GM21381 (cell line): ENCODE data around the gene NUDT8.
"Not testable (repeated sequence)": the region's sequence is repeated elsewhere in the genome, so short reads cannot be mapped to it uniquely, and the experiment has no call there.

ENCODE experiments used
- ATAC-seq: cut with Tn5 transposase; IDR thresholded peaks from one replicate; pipeline ENCODE4 v1.9.1; 2021; ENCODE audit warnings: mild to moderate bottlenecking, moderate library complexity; ENCODE audit not compliant: unreplicated experiment

Gene NUDT8

GRCh38 chr11:67613960-67614715 is 15.6 kb downstream of the NUDT8 start:
- peak; percentile 70 for ATAC-seq

DNA sequence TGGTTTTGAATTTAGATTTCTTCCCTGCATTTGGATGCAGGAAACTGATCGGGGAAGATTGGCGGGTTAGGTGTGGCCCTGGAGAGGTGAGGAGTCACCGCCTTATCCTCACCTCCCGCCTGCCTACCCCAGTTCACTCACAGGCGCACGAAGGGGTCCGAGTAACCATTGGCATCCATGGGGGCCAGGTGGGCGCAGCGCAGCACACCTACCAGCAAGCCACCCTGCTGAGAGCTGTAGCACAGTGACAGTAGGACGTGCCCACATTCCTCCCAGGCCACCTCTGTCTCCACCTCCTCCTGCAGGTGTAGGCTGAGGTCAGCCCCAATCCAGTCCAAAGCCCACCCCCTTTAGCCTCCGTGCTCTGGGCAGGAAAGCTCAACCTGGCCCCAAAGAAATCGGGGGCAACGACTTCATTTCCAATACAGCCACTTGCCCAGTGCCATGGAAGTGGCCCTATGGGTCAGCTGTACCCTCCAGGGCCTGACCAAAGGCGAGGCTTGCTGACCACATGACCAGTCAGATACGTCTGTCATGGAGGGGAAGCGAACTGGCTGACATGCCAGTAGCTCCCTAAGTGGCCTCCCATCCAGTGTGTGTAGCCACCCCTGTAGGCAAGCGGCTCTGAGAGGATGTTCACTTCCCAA is 16.3 kb downstream of the NUDT8 start:
- no peak for ATAC-seq

- ATAC-seq, result no peak
Observed at GRCh38 chr11:67612751-67613150, 17.0 kb downstream of the NUDT8 start.

GRCh38 chr11:67611704-67612587 is 17.8 kb downstream of the NUDT8 start:
- ATAC-seq, result no peak

- no peak for ATAC-seq
Observed at GRCh38 chr11:67611165-67611564, 18.6 kb downstream of the NUDT8 start.

DNA sequence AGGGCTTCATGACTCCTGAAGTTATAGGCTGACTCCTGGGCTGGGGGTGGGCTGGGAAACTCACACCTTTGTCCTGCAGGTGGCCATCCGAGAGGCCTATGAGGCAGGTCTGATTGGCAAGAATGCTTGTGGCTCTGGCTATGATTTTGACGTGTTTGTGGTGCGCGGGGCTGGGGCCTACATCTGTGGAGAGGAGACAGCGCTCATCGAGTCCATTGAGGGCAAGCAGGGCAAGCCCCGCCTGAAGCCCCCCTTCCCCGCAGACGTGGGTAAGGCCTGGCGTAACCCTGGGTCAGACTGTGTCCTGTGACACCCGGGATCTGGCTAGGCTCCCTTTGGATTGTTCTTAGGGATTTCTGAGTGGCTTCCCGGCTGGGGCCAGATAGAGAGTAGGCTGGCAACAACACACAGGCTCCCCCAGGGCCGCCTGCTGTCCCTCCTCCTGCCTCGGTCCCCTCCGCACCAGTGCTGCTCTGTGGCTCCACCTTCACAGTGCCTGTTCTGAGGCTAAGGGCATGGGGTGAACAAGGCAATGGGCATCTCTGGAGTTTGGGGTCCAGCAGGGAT is 19.4 kb downstream of the NUDT8 start:
- ATAC-seq, result no peak

DNA sequence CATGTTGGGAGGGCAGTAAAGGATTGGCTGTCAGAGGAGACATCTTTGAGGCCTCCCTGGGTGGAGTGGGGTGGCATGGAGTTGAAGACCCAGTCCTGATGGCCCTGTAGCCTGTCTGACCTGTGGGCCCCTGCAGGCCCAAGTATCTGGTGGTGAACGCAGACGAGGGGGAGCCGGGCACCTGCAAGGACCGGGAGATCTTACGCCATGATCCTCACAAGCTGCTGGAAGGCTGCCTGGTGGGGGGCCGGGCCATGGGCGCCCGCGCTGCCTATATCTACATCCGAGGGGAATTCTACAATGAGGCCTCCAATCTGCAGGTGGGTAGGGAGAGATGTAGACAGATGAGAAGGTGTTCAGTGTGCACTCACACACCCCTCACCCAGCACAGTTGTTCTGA is 20.4 kb downstream of the NUDT8 start:
- ATAC-seq, result no peak

DNA sequence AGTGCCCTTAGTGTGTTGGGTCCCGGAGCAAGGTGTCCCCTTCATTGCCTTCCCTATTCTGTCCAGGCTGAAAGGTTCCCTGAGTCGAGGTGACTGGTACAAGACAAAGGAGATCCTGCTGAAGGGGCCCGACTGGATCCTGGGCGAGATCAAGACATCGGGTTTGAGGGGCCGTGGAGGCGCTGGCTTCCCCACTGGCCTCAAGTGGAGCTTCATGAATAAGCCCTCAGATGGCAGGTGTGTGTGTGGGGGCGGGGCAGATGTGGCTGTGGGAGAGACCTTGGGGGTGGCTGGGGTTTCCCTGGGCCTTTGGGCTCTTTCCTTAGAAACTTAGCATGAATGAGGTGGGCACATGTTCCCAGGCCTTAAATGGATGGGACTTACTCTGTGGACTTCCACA is 21.3 kb downstream of the NUDT8 start:
- ATAC-seq, result no peak

- no peak for ATAC-seq
Observed at GRCh38 chr11:67607507-67607906, 22.2 kb downstream of the NUDT8 start.

GRCh38 chr11:67606492-67607295 is 23.0 kb downstream of the NUDT8 start, which contains the start of gene NDUFV1:
Gene NDUFV1 (plus strand): TSS chr11:67606936. CDS start chr11:67607005, 69 bp downstream.
- peak; percentile 94 for ATAC-seq

- no peak for ATAC-seq
Observed at GRCh38 chr11:67606093-67606491, 23.6 kb downstream of the NUDT8 start.

DNA sequence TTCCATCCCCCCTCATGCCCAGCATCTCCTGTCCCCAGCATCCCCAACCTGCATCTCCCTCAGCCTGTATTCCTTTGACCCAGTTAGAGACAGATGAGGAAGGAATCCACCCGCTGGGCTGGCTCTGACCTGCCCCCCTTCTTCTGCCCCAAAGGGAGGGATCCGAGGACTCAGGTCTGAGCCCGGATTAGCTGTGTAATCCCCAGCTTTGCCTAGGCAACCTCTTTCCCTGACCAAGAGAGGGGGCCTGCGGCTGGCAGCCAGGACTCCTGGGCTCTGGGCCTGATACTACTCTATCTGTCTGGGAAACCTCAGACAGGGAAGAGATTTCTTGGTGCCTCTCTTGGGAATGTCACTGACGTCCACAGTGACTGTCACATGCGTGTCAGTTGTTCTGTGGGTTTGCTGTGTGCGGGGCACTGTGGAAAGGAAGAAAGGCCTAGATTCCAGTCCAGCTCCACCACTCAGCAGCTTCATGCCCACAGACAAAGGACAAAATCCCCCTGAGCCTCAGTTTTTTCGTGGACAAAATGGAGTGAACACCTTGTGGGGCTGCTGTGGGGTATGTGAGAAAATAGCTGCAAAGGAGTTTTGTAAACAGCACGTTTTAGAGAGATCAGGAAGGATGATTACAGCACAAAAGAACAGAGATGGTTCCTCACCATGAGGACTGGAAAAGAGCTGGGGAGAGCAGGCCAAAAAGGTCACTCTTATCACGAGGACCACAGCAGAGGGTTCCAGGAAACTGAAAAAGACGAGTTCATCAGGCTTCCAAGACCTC is 24.3 kb downstream of the NUDT8 start:
- ATAC-seq, result no peak

- ATAC-seq, result no peak
Observed at GRCh38 chr11:67604815-67605214, 24.9 kb downstream of the NUDT8 start.

GRCh38 chr11:67604119-67604518 is 25.6 kb downstream of the NUDT8 start:
- ATAC-seq, result not testable (repeated sequence)

GRCh38 chr11:67601098-67601497 is 28.6 kb downstream of the NUDT8 start:
- ATAC-seq, result no peak

DNA sequence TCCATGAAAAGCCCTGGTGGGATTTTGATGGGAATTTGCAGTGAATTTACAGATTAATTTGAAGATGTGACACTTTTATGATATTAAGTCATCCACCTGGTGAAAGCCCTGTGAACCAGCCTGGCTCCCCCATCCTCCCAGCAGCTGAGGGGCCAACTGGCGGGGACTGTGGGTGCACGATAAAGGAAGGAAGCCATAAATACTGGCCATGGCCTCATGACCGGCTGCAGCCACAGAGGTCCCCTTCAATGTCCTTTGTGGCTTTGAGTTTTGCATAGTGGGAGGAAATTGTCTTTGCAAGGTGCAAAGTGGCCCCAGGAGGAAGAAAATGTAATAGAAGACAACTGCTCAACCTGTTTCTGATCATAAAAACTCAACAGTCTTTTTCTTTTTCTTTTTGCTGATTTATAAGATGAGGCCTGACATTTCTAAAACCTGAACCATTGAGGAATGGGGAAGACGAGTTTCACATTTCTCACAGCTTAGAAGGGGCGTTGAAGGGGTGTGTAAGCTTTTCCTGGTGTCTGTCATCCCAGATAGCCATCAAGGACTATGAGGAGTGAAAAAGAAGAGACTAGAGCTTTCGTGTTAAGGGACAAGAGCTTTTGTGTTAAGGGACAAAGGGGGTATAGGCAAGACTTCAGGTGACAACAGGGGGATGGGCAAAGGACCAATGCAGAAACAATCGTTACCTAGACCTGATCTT is 29.3 kb downstream of the NUDT8 start:
- ATAC-seq, result peak; percentile 71

GRCh38 chr11:67599149-67599548 is 30.6 kb downstream of the NUDT8 start:
- no peak for ATAC-seq

GRCh38 chr11:67597963-67598362 is 31.8 kb downstream of the NUDT8 start:
- ATAC-seq, result not testable (repeated sequence)

DNA sequence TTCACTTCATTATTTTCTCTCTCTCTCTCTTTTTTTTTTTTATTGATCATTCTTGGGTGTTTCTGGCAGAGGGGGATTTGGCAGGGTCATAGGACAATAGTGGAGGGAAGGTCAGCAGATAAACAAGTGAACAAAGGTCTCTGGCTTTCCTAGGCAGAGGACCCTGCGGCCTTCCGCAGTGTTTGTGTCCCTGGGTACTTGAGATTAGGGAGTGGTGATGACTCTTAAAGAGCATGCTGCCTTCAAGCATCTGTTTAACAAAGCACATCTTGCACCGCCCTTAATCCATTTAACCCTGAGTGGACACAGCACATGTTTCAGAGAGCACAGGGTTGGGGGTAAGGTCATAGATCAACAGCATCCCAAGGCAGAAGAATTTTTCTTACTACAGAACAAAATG is 32.3 kb downstream of the NUDT8 start:
- not testable (repeated sequence) for ATAC-seq
